Astrocyte (in vitro differentiated cells and primary cell): ENCODE measurements around the gene APOBEC3F.

Experiments
- EZH2 ChIP-seq: IDR thresholded peaks from 2 replicates; pipeline ENCODE4 v1.6.1; 2012; ENCODE audit warnings: mild to moderate bottlenecking, low read length, inconsistent platforms; ENCODE audit not compliant: insufficient read depth
- TF ChIP-seq, protein P1 (sequence below): IDR thresholded peaks from 2 replicates; pipeline ENCODE4 v1.5.1; 2011; ENCODE audit warnings: low read depth, mild to moderate bottlenecking, inconsistent platforms, low read length, moderate library complexity; ENCODE audit not compliant: insufficient read depth

DNA sequence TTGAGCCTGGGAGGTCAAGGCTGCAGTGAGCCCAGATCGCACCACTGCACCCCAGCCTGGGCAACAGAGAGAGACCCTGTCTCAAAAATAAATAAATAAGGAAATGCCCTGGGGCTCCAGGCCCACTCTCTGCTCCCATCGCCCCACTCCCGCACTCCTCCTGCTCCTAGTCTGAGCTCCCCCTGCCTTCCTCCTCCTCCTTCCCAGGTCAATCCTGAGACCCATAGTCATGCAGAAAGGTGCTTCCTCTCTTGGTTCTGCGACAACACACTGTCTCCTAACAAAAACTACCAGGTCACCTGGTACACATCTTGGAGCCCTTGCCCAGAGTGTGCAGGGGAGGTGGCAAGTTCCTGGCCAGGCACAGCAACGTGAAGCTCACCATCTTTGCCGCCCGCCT lies 29.5 kb downstream of the APOBEC3F start:
- TF ChIP-seq, protein P1, sequence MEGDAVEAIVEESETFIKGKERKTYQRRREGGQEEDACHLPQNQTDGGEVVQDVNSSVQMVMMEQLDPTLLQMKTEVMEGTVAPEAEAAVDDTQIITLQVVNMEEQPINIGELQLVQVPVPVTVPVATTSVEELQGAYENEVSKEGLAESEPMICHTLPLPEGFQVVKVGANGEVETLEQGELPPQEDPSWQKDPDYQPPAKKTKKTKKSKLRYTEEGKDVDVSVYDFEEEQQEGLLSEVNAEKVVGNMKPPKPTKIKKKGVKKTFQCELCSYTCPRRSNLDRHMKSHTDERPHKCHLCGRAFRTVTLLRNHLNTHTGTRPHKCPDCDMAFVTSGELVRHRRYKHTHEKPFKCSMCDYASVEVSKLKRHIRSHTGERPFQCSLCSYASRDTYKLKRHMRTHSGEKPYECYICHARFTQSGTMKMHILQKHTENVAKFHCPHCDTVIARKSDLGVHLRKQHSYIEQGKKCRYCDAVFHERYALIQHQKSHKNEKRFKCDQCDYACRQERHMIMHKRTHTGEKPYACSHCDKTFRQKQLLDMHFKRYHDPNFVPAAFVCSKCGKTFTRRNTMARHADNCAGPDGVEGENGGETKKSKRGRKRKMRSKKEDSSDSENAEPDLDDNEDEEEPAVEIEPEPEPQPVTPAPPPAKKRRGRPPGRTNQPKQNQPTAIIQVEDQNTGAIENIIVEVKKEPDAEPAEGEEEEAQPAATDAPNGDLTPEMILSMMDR = no peak
- no peak for TF ChIP-seq EZH2
